H4 (cell line): Measurements from ENCODE around the gene ANKFN1. TPM values are rescaled to one million over a fixed set of nuclear protein-coding genes. Genes with fewer than 3 reads are reported as not detected.

ENCODE experiments used
- DNase-seq: peaks from one replicate; pipeline ENCODE4 v3.0.0-alpha.2; 2015; ENCODE audit warnings: low spot score
- total RNA-seq: library from RNA; depleted of rRNA; stranded (reverse); fragments of >200 nt; shearing (Covaris generic); gene quantifications from 2 replicates; pipeline ENCODE4 v1.2.3, GENCODE V29; 2014; rRNA removed

The ANKFN1 gene, protein sequence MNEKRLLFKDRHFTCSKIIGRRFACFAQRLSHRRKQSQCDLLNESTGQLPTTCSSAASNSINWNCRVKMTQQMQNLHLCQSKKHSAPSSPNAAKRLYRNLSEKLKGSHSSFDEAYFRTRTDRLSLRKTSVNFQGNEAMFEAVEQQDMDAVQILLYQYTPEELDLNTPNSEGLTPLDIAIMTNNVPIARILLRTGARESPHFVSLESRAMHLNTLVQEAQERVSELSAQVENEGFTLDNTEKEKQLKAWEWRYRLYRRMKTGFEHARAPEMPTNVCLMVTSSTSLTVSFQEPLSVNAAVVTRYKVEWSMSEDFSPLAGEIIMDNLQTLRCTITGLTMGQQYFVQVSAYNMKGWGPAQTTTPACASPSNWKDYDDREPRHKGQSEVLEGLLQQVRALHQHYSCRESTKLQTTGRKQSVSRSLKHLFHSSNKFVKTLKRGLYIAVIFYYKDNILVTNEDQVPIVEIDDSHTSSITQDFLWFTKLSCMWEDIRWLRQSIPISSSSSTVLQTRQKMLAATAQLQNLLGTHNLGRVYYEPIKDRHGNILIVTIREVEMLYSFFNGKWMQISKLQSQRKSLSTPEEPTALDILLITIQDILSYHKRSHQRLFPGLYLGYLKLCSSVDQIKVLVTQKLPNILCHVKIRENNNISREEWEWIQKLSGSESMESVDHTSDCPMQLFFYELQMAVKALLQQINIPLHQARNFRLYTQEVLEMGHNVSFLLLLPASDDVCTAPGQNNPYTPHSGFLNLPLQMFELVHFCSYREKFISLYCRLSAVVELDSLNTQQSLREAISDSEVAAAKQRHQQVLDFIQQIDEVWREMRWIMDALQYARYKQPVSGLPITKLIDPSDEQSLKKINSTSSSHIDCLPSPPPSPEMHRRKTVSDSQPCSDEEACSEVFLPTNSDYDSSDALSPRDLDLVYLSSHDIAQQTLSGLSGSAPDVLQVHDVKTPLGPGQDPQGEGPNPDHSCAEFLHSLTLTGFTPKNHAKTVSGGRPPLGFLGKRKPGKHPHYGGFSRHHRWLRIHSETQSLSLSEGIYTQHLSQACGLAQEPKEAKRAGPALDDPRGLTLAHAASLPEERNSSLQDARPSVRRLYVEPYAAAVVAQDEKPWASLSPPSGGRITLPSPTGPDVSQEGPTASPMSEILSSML
- total RNA-seq: 0.33 and 0.46 TPM in 2 replicates

DNA sequence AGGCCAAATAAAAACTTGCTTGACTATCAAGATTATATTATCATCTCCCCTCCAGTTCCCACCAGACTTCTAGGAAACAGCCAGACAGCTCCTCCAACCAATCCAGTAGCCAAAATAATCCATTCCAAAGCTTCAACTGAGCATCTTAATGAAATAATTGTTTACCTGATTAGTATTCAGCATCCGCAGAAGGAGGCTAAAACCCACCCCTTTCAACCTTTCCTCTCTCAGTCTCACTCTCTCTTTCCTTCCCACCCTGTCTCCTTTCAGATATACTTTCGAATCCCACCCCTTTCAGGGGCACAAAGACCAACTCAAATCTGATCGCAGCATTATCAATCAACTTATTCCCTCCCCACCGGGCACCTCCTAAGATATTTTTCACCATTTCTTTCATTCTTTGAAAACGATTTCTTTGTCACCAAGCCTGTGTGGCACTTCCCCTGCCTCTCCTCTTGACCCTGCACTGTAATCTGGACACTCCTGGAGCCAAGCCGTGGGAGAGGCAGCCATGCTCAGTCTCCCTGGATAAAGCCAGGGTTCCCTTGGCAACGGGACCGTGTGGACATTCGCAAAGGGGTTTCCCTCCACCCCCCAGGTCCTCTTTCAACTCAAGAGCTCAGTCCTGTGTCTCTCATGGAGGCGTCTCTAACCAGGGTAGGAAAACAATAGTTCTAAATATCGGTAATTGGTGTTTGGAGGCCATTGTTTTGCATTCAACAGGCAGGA is at the start of gene ANKFN1:
ANKFN1 (plus strand) TSS at position 602 of the 729 bp plus-strand sequence. CDS start 59,193 bp downstream, outside the sequence.
- DNase-seq: no peak

DNA sequence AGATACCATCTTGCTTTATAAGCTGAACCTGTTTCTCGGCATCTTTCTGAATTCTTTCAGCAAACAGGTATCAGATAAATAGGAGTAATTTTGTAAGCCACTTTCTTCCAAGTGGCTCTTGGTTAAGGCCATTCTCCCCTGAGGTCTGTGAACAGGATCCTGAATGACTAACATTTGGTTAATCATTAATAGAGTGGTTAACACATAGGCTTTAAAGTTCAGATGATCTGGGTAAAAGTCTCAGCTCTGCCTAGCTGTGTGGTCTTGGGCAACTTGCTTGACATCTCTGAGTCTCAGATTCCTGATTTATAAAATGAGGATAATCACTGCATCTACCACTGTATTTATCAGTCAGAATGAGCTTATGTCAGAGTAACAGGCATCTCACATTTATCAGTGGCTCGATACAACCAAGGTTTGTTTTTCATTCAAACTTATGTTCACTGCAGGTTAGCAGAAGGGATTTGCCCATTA is 44.4 kb upstream of the ANKFN1 start:
- DNase-seq: no peak

DNA sequence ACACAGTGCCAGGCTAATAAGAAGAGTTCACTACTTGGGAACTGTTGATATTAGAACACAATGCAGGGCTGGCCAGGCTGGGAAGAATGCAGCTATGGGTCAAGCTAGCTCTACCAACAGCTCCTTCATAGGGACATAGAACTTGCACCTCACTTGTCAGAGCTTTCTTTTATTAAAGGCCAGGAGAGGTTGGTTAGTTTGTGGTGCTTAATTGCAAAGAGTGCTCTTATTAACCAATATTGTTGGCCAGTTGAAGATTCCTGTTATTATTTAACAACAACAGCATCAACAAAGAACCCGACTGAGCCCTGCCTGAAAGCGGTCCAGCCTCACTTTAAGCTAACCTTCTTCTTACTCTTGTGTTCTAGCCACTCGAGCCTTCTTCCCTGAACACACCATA is 43.4 kb upstream of the ANKFN1 start:
- DNase-seq: no peak

DNA sequence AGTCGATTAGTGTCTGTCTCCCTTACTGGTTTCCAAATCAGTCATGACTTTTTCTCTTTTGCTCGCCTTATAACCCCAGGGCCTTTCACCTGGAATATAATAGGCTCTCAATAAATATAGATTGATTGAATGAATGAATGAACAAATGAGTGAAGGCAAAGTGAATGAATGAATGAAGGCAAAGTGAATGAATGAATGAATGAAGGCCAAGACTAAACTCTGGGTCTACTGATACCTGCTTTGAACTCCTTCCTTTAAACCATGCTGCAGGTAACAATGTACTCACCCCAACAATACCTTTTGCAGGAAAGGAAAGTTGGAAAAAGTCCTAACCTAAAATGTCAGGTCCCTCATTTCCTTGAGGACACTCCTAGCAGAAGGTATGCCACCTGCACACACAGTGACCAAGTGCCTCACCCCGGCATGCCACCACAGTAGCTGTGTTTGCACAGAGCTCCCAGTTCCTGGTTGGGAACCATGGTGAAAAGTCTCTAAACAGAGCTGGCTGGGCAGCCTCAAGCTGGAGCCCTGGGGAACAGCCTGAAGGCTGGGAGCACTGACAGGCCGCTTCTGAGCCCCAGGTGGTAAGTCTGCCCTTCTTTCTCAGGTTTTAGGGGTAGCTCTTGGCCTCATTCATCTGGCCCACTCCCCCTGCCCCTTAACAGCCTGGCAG is 42.7 kb upstream of the ANKFN1 start:
- DNase-seq: no peak

DNA sequence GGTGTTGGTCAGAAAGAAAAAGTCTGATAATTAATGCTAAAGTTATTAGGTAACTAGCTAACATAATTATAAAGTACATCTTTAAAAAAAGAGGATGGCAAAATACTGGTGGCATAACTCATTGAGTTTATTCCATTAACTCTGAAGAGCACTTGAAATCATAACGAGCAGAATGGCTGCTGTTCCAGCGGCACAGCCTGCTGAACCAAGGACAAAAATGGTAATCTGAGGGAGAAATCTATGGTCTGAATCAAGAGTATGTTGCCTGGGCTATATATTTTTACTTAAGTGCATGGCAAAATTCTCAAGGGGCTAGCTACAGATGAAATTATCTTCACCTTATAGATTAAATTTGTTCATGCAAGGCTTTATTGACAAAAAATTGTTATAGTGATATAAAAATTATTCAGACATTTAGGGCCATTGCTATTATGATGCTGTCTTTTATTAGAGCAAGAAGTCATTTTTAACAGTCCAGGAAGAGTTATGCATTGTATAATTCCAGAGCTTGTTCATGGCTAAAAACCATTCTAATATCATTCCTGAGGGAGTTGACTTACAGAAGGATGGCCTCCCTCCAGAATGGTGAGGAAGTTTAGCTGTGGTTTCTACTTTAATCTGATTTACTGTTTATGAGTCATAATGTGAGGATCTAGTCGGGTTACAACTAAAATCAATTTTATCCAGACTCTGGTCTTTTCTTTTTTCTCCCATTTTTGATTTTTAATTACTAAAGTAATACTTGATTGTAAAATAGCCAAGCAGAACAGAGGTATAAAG is 41.4 kb upstream of the ANKFN1 start:
- DNase-seq: peak; percentile 54

DNA sequence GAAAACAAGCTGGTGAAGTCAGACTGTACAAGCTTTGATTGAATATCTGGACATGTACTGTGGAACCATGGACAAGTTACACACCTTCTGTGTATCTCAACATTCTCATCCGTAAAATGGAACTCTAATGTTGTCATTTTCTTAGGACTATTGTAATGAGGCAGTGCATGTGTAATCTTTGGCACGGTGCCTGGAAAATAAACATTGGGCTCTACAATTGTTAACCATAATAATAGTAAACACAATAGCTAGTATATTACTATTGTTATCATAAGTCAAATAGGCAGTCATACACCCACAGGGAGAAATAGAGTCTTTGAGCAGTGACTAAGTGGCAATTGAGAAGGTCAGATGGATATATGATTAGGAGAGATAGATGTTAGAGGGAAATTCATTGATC is 39.8 kb upstream of the ANKFN1 start:
- no peak for DNase-seq

DNA sequence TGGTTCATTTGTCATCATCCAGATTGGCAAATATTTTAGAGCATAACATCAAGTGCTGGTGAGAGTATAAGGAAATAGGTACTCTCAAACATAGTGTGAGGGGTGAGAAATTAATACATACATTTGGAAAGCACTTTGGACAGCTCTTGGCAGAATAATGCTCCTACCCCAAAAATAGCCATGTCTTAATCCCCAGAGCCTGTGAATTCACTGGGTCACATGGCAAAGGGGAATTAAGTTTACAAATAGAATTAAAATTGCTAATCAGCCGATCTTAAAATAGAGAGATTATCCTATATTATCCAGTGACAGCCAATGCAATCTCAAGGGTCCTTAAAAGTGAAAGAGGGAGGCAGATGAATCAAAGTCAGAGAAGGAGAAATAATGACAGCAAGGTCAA is 38.8 kb upstream of the ANKFN1 start:
- DNase-seq: no peak

DNA sequence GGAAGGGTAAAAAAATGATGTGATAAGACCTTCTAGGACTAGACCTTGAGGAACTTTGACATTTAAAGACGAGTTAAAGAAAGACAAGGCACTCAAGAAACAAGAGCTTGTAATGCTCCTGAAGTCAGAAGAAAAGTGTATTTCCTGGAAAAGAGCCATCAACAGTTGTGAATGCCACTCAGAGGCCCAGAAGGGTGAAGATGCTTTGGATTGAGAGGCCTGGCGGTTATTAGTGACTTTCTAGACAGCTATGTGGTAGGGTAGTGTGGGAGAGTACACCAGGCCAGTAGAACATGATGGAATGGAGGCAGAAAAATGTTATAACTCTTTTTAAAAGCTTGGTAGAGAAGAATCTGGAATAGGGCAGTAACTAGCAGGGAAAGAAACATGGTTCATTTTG is 34.1 kb upstream of the ANKFN1 start:
- no peak for DNase-seq

DNA sequence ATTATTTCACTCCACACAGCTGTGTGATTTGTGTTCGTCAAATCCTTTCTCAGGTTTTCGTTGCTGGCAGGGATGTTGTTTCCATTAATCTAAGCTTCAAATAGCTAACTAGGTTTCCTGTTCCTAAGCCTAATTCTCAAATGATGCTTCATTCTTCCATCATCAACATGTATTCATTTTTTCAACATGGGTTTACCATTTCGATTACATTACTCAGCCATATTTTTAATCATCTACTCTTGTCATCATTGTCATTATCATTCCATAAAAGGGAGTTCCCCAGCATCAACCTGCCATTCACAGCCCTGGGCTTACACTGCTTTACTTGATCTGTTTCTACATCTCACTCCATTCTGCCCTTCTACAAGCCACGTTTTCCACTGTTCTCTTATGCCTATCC is 33.3 kb upstream of the ANKFN1 start:
- no peak for DNase-seq

DNA sequence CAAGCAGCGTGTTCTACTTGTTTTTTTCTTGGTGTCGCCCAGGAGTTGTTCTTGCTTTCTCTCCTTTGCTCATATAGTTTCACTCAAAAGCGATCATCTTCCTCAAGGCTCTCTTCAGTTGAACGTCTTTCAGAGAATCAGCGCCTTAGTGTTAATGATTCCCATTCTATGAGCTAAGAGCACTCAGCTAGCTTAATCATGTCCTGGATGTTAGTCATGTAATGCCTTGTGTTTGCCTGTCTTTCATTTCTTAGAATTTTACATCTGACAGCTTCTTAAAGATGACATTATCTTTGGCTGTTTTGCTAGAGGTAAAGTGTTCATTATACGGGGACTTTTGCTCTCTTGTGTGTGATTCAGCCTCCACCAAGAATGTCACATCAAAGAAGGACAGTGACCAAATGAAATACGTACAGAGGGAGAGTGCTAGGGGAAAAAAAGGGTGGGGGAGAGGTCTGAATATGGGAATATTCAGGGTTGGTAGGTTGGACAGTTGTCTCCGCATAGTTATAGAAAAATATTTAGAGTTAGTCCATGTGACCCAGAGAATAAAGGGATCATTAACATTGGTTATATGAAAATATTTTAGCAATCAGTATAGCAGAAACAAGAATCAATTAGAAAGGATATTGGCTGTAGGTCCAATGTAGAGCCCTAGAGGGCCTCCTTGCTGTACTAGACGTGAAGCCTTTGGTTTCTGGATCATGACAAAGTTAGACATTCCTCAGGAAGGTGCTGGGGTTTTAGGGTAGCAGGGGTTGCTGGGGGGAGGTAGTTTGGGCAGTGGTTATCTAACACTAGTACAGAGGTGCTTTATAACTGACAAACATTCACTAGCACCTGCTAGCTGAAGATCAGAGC is 31.9 kb upstream of the ANKFN1 start:
- no peak for DNase-seq

DNA sequence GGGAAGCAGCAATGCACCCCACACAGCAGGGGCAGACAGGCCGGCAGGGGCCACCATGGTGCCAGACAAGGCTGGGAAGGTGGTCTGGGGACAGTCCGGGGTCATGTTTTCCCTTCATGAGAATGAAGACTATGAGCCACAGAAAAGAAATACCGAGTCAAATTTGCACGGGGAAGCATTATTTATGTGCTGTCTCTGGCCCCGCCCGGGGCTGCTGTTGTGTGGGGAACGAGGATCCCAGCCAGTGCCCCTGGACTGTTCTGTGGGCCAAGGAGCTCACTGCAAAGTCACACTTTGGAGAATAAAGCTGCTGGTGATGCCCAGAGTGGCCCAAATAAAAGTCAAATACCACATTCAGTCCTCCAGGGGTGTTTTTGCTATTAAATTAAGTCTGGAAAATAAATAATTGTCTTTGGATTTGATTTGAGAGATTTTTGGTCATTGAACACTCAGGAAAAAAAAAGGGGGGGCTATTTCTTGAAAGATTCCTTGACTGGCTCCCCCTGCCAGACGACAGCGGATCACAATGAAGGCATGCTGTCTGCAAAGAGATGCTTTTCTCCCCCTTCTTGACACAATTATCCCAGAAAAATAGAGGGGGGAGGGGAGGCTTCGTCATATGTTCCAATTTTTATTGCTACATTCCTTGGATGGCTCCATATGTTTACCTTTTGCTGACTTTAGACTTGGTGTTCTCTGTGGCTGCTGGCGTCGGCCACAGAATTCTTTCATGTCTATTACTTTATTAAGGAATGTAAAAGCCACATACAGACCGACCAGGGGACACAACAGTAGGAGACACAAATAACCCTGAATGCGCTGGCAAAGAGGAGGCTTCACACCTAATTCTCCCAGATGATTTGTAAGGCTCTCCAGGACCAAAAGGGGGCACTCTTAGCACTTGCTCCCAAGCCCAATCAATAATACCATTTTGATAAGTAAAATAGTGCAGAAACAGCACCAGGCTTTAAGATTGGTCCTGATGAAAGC is 27.1 kb upstream of the ANKFN1 start:
- DNase-seq: peak; percentile 75

DNA sequence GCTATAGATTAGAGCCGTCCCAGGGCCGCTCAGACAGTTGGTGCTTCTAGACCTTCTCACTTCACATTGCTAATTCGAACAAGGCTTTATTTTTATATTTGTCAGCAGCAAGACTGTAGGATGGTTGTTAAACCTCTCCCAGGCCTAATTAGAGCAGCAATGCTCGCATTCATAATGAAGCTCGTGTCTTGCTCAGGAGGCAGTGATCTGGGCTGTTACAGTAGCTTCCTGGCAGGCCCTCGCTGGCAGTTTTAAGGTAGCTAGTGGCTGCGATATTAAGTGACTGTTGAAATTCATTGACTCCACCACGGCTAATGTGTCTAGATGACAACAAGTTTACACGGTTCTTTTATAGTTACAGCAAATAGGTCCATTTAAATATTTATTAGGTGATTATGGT is 23.2 kb upstream of the ANKFN1 start:
- no peak for DNase-seq

DNA sequence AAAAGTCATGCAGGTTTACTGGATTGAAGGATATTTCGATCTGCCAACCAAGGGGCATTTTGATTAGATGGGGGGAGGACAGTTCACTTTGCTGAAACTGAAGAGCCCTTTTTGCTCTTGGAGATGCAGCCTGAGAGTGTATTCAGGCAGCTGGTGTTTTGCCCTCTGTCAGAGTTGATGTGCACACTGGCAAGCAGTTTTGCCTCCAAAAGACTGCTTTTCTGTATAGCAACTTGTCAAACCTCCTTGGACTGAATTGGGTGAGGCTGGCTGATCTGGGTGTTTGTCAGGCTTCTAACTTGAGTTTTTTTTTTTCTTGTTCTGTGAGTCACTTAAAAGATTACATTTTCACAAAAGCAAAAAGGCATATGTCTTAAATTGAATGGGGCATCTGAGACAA is 22.6 kb upstream of the ANKFN1 start:
- no peak for DNase-seq

DNA sequence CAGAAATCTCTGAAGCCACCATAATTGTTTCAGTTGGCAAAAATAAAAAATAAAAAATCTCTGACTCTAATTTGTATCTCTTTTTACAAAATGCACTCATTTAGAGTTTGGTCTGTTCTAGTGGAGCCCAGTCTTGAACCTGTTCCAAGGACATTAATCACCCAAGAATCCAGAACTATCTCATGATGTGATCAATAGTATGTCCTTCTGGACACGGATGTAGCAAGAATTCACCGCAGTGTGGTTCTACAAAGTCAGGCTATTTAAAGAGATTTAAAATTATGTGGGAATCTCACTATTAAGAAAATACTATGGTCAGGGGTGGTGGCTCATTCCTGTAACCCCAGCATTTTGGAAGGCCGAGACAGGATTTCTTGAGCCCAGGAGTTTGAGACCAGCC is 21.8 kb upstream of the ANKFN1 start:
- no peak for DNase-seq

DNA sequence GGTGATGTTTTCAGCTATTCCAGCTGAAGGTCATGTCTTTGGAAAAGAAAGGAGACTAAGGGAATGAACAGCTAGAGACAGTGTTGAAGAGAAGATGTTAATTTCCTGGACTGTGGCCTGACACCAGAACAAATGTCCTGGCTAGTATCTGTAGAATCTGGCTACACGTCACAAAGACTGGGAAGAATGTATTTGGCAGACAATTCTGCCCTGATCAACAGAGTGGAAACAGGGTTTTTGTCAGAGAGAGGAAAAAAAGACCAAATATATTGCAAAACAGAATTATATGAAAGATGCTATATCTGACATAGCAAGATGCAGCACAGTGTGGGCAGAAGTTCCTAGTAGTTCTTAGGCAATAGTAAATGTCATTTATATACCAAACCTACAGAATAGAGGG is 17.0 kb upstream of the ANKFN1 start:
- DNase-seq: no peak

DNA sequence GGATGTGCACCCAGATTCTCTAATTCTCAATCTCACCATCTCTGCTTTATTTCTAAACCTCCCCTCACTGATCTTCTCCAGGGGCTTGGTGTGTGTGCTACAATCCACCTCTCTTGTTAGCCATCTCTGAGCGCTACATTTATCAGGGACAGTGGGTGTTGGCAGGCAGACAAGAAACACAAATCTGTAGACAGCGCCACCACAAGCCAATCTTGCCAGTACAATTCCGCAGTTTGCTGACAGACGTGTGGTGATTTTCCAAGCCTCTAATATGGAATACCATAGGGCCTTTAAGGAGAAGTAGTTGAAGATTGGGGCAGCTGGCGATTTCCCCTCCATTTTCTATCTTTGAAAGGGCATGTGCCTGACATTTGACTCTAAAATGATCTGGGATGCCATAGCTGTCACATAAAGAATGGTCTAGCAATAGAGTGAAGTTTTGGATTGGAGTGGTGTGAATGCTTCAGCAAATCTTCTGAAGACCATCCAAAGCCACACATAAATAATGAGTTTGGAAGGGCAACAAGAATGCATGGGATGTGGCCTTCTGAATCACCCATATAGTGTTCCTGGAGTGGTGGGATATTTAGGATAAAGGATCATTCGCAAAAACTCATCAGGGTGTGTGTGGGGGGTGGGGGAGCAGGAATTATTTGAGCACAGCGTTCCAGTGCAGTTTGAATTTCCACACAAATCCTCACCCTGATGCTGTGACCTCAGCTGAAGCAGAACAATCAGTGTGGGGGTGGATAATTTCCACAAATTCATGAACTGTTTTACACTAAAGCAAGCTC is 12.0 kb upstream of the ANKFN1 start:
- no peak for DNase-seq

DNA sequence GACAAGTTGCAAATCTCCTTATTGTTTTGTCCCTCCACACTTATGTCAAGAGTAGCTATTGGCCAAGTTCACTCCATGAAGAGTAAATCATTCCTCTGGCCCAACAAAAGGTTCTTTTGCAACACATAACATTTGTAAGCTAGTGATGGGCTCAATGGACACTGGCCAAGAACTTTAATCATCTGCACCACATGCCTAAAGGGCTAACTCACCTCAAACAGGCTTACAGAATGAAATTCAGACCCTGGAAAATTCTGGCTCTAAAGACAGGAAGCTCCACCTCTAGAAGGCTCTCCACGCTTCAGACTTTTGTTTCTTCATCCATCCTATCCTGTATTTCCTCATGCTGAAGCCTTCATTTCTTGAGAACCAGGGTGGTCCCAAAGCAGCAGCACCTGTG is 10.9 kb upstream of the ANKFN1 start:
- no peak for DNase-seq
